NCI-H748 (cell line): ENCODE data around the gene VPS29.

ENCODE experiments used
- DNase-seq: peaks from one replicate; lab custom pipeline; 2025; ENCODE audit not compliant: unreplicated experiment; lab: John Stamatoyannopoulos, UW

The VPS29 gene

DNA sequence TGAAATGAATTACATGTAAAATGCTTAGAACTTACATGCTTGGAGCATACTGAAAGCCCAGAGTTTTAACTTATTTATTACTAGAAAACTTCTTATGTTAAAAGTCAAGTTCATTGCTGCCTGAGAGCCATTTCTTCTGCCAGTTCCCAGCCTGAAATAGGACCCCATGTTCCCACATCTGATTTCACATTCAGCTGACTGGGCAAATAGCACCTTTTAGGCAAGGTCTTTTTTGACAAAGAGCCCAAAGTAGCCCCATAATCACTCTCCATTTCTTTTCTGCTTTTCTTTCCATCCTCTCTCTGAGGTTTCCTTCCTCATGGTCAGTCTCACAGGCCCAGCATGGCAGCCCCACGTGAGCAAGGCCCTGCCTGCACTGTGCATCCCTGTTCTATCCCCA is 50.6 kb downstream of the VPS29 start:
- no peak for DNase-seq

GRCh38 chr12:110449799-110450497 is 52.0 kb downstream of the VPS29 start, which contains the start of gene ARPC3:
Gene ARPC3, minus strand, starts transcription at chr12:110450337. Its CDS starts 77 bp downstream, at chr12:110450260.
- DNase-seq = peak; percentile 96

- DNase-seq = no peak
Measured at GRCh38 chr12:110444455-110444854, 57.5 kb downstream of the VPS29 start.
